Erythroblast (primary cell): ENCODE measurements around the gene SRRM3.

Experiments used
- GATA1 ChIP-seq: IDR thresholded peaks from 2 replicates; pipeline ENCODE4 v1.6.1; 2011; ENCODE audit warnings: low read depth, mild to moderate bottlenecking, control low read depth, low read length, moderate library complexity
- POLR2A ChIP-seq: IDR thresholded peaks from 2 replicates; pipeline ENCODE4 v1.6.1; 2011; ENCODE audit warnings: mild to moderate bottlenecking, low read length

DNA sequence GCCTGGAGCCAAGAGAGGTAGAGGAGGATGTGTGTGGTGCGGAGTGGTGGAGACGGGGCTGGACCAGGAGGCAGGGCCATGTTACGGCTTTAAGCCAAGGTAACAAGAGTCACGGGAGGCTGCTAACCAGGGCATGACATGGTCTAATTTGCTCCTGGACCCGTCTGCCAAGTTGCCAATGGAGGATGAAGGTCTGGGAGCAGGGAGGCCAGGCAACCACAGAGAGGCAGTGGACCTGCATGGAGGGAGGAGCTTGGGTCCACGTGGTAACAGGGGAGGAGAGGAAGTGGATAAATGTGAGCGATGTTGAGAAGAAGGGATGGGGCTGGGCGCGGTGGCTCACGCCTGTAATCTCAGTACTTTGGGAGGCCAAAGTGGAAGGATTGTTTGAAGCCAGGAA, 31.0 kb downstream of the SRRM3 start:
- no peak for TF ChIP-seq POLR2A
- no peak for TF ChIP-seq GATA1
